HG03196 (cell line): ENCODE results near the gene NXN.
"Not testable (repeated sequence)": the region's sequence is repeated elsewhere in the genome, so short reads cannot be mapped to it uniquely, and the experiment has no call there.

Source experiments
- ATAC-seq: cut with Tn5 transposase; IDR thresholded peaks from one replicate; pipeline ENCODE4 v1.9.1; 2021; ENCODE audit not compliant: unreplicated experiment

NXN gene

DNA sequence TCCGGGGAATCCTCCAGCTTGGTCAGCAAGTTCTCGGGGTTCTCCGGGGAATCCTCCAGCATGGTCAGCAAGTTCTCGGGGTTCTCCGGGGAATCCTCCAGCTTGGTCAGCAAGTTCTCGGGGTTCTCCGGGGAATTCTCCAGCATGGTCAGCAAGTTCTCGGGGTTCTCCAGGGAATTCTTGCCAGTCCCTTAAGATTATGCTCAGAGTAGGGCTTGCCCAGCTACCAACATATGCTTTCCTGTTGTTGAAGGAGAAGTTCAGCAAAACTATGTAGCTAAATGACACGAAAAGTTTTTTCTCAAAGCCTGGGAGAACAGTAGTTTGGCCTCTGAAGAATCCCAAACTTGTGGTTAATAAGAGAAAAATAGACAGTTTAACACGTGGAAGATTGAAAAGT is 112.3 kb downstream of the NXN start:
- ATAC-seq: not testable (repeated sequence)

DNA sequence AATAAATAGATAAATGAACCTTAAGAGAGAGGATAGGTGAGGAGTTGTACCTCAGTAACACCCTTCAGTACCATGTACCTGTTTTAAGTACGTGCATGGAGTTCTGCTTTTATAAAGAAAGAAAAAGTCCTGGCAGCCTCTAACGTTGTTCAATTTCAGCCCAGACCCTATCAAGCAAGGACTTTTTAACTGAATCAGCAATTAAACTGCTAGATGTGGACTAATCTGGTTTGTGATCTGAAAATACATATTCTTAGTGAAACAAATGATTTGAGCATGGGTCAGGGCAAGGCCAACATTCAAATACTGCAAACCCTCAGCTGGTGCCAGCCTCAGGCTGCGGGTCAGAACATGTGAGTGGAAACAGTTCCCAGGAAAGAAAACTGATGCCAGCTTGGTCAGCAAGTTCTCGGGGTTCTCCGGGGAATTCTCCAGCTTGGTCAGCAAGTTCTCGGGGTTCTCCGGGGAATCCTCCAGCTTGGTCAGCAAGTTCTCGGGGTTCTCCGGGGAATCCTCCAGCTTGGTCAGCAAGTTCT is 112.9 kb downstream of the NXN start:
- no peak for ATAC-seq

- no peak for ATAC-seq
Observed at GRCh38 chr17:864315-864714, 115.3 kb downstream of the NXN start.

DNA sequence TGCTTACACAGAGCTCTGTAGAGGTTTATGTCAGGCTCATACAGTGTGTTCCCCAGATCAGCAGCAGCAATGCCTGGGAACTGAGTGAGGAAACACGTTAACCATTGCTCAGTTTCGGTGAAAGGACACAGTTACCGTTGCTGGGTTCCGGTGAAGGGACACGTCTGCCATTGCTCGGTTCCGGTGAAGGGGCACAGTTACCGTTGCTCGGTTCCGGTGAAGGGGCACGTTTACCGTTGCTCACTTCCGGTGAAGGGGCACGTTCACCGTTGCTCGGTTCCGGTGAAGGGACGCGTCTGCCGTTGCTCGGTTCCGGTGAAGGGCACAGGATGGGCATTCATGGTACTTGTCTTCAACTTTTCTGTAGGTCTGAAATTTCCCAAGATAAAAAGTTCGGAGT is 115.7 kb downstream of the NXN start:
- no peak for ATAC-seq

- no peak for ATAC-seq
Observed at GRCh38 chr17:862582-862981, 117.0 kb downstream of the NXN start.

DNA sequence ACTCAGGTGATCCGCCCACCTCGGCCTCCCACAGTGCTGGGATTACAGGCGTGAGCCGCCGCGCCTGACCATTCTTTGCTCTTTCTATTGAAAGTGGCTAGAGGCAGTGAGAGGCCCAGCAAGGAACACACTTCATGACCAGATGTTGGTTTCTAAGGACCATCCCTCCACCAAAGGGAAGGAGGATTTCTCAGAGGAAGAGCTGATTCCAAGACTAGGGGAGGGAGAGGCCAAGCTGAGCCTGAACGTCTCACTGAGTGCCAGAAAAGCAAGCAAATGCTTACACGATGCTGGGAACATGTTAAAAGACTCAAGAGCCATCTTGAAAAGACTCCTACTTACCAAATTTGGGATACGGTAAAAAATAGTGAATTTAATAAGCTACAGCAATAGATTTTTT is 118.2 kb downstream of the NXN start:
- ATAC-seq: no peak

DNA sequence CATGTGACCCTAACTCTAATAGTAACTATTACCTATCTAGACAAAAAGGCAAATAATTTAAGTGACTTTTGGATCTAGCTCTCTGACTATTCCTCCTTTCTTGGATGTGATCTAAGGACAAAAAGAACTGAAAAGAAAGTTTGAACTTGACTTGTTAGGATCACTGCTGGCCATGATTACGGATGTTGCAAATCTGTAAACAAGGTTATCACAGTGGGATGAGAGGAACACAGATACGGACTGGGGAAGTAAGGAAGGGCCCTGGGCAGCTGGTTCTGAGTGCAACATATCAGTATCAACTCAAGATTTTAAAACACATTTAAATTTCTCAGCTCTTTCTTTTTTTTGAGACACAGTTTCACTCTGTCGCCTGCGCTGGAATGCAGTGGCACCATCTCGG is 118.8 kb downstream of the NXN start:
- no peak for ATAC-seq

GRCh38 chr17:859824-860195 is 119.8 kb downstream of the NXN start:
- no peak for ATAC-seq

- ATAC-seq: no peak
Observed at GRCh38 chr17:859061-859823, 120.3 kb downstream of the NXN start.

DNA sequence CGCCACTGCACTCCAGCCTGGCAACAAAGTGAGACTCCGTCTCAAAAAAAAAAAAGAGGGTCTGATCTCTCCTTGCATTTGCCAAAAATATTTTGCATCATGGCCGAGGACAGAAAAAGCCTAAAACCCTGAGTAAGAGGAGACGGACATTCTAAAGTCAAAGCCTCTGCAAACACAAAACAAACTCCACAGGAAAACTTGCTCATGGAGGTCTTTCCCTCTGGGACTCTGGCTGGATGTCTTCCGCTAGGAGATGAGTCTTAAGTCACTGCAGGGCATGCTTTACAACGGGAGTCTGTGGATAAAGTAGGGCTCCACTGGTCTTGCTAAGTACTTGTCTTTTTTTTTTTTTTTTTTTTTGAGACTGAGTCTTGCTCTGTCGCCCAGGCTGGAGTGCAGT is 123.4 kb downstream of the NXN start:
- ATAC-seq: no peak

GRCh38 chr17:855569-855968 is 124.0 kb downstream of the NXN start:
- no peak for ATAC-seq

DNA sequence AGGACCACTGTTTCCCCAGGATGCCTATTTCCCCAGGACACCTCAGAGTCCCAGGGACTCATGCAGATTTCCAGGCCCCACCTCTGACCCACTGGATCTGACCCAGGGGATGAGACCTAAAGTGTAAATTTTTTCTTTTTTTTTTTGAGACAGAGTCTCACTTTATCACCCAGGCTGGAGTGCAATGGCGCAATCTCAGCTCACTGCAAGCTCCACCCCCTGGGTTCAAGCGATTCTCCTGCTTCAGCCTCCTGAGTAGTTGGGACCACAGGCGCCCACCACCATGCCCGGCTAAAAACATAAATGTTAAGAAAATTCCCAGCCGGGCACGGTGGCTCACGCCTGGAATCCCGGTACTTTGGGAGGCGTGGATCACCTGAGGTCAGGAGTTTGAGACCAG is 126.7 kb downstream of the NXN start:
- not testable (repeated sequence) for ATAC-seq

DNA sequence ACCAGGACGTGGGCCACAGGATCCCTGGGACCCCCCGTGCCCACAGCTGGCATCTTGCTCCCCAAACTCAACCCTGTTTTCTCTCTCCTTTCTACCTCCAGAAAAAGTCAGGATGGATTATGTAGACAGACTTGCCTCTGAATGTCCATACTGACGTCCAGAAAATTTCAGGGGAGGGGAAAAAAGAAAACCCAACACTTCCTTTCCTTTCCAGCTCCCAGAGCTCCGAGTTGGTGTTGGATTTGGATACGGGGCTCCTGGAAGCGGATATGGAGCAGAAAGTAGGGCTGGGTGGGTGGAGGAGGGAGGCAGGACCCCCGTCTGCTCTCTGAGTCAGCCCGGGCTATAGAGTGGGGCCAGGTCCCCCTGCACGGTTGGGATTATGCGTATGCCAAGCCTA is 127.2 kb downstream of the NXN start:
- no peak for ATAC-seq

- ATAC-seq: no peak
Observed at GRCh38 chr17:851924-852323, 127.7 kb downstream of the NXN start.

GRCh38 chr17:850851-851763 is 128.5 kb downstream of the NXN start:
- ATAC-seq: no peak

DNA sequence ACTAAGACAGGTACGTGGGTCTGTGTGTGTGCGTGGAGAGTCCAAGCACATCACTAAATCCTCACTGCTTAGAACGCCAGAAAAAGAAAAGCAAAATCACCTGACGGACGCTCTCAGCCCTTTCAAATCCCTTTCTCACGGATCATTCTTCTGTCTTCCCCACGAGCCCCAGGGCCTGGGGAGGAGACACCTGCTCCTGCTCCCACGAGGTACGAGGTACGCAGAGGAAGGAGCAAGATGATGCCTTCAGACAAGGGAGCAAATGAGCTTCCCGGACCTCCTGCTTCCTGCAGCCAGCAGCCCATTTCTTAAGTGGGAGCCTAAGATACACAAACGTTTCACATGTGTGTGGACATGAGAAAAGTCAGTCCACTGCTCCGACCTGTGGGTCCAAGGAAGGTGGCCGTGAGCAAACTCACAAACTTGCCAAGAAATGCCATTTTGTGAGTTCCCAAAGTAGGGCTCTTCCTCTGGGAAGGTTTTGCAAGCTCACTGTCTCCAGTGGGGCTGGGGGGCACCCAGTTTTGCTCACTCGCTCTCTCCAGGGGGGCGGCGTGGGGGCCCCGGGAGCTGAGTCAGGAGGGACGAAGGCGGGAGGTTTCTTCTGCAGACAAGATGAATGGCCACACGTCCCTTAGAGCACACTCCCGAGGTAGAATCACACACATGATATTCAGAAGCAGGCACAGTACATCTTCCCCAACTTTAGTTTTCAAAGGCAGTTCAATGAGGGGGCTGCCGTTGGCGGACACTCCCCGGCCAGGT is 129.3 kb downstream of the NXN start:
- ATAC-seq: no peak

DNA sequence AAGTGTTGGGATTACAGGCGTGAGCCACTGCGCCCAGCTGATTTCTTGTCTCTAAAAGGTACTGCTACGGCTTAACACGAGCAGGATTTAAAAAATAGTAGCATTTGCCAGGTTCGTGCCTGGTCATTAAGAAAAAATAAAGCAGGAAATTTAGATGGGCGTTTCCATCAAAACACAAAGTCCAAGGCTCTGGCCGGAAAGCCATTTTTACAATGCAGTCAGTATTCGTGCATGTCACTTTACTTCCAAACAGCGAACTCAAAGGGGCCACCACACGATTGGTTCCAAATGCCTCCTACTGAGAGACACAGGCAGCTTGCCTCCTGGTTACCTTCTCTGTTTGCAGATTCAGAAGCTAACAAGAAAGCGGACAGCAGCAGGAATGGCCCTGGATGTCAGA is 131.2 kb downstream of the NXN start:
- no peak for ATAC-seq

DNA sequence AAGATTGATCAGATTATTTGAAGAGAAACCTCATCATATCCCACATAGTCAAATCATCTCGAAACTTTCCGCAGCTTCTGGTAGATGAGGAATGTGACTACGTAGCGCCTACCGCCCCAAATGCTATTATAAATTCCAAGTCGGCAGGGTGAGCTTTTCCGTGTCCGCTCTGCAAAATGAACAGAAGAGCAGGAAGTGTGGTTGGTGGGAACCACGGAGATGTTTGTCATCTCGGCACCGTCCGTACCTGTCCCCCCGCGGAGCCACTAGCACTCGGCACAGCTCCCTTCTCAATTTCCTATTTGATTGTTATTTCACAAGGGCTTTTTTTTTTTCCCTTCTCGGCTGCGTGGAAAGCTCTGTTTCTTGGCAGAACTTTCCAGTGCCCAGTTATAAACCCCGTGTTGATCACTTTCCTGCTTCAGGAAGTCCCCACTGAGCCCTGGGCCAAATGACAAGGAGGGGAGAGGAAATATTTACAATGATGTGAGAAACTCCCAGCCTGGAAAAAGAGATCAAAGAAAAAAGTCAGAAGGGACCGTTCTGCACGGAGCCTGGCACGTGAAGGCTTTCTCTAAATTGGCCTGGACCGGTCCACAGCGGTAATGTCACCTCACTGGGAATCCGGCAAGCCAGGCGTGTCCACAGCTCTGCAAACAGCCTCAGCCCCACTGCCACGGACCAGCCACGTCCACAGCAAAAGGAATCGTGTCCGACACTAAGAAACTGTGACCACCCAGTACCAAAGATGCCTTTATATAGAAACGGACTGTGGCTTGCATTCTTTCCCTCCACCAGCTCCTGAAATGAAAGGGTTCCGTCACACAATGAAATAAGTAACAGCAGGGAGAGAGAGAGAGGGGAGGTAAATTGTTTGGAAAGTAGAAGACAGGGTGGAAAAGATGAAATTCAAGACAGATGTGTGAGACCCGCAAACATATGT is 132.4 kb downstream of the NXN start:
- ATAC-seq: no peak

GRCh38 chr17:841313-841712 is 138.3 kb downstream of the NXN start:
- no peak for ATAC-seq

GRCh38 chr17:838486-838885 is 141.1 kb downstream of the NXN start:
- ATAC-seq: no peak
